OCI-LY7 (cell line): ENCODE data around the gene MAN1C1. TPM values are rescaled to one million over a fixed set of nuclear protein-coding genes. Genes with fewer than 3 reads are reported as not detected.
"Not testable (repeated sequence)": the region's sequence is repeated elsewhere in the genome, so short reads cannot be mapped to it uniquely, and the experiment has no call there.

Experiments
- BruUV-seq: library from RNA; stranded (reverse); fragments of 400-500 nt; replicated peaks from 2 replicates; lab custom pipeline; 2021; lab: Mats Ljungman, UMichigan
- CTCF ChIA-PET: fragments of 300-600 bp; sonication (Branson Sonifier 250); formaldehyde crosslinking; loops from one replicate; lab custom pipeline; 2022; ENCODE audit warnings: antibody characterized with exemption; ENCODE audit not compliant: unreplicated experiment; lab: Charles Lee
- POLR2A ChIA-PET: fragments of 300-600 bp; sonication (Branson Sonifier 250); formaldehyde crosslinking; loops from one replicate; lab custom pipeline; 2022; ENCODE audit warnings: antibody characterized with exemption; lab: Charles Lee
- DNase-seq: peaks from one replicate; pipeline ENCODE4 v3.0.0-alpha.2; 2015; ENCODE audit warnings: low spot score
- H2AFZ ChIP-seq: fragments of 200-600 bp; sonication (generic), shearing (Covaris generic); 2 replicates; pipeline ENCODE4 v1.6.1; 2014; ENCODE audit warnings: mild to moderate bottlenecking, antibody characterized with exemption, low read length, moderate library complexity
- H3K27ac ChIP-seq: fragments of 200-600 bp; sonication (generic); 2 replicates; pipeline ENCODE4 v1.5.1; 2014; ENCODE audit warnings: mixed run types, low read depth, mild to moderate bottlenecking, moderate library complexity, low read length, inconsistent platforms; ENCODE audit not compliant: poor library complexity, severe bottlenecking
- H3K36me3 ChIP-seq: fragments of 200-600 bp; sonication (generic); 2 replicates; pipeline ENCODE4 v1.6.1; 2014; ENCODE audit warnings: mild to moderate bottlenecking, antibody characterized with exemption, low read length, moderate library complexity, mixed read lengths; ENCODE audit not compliant: insufficient read depth
- H3K4me1 ChIP-seq: fragments of 200-600 bp; sonication (generic); 2 replicates; pipeline ENCODE4 v1.5.1; 2014; ENCODE audit warnings: mild to moderate bottlenecking, low read length; ENCODE audit not compliant: insufficient read depth, poor library complexity, severe bottlenecking
- H3K4me2 ChIP-seq: fragments of 200-600 bp; sonication (generic); 2 replicates; pipeline ENCODE4 v1.6.1; 2014; ENCODE audit warnings: mild to moderate bottlenecking, low read length
- H3K4me3 ChIP-seq: fragments of 200-600 bp; sonication (generic); 2 replicates; pipeline ENCODE4 v1.5.1; 2014; ENCODE audit warnings: mild to moderate bottlenecking, low read depth, low read length; ENCODE audit not compliant: poor library complexity, severe bottlenecking
- H3K79me2 ChIP-seq: fragments of 200-600 bp; sonication (generic); 2 replicates; pipeline ENCODE4 v1.6.1; 2016; ENCODE audit warnings: low read depth, mild to moderate bottlenecking, low read length, moderate library complexity, mixed read lengths; ENCODE audit not compliant: insufficient read depth
- H3K9me2 ChIP-seq: fragments of 200-600 bp; sonication (generic); 2 replicates; pipeline ENCODE4 v1.6.1; 2016; ENCODE audit warnings: mild to moderate bottlenecking, low read length, mixed read lengths; ENCODE audit not compliant: insufficient read depth
- H3K9me3 ChIP-seq: fragments of 200-600 bp; sonication (generic); 2 replicates; pipeline ENCODE4 v1.6.1; 2014; ENCODE audit warnings: mild to moderate bottlenecking, mixed run types, low read length, mixed read lengths
- H4K20me1 ChIP-seq: fragments of 200-600 bp; sonication (generic); 2 replicates; pipeline ENCODE4 v1.6.1; 2014; ENCODE audit warnings: mild to moderate bottlenecking, antibody characterized with exemption, low read length, moderate library complexity, mixed read lengths; ENCODE audit not compliant: insufficient read depth
- EZH2phosphoT487 ChIP-seq: fragments of 200-600 bp; sonication (generic); IDR thresholded peaks from 2 replicates; pipeline ENCODE4 v1.6.1; 2018; ENCODE audit warnings: low read depth, borderline replicate concordance, mild to moderate bottlenecking, mixed run types, antibody characterized with exemption, low read length, moderate library complexity, mixed read lengths
- intact Hi-C: fragments of 100-400 bp; cut with micrococcal nuclease; formaldehyde crosslinking; loops from one replicate; pipeline ENCODE4 v1.10.0; 2022; ENCODE audit not compliant: unreplicated experiment
- total RNA-seq, 2 experiments: library from RNA; depleted of rRNA in 1 of 2; stranded (reverse); fragments of >200 nt in 1 of 2; shearing (Covaris generic) in 1 of 2; gene quantifications; 2 replicates each; pipeline ENCODE4 v1.2.3, GENCODE V29; 2014 to 2022
- TF ChIP-seq, protein P1 (sequence below): fragments of 200-600 bp; sonication (generic); conservative IDR thresholded peaks from 2 replicates; pipeline ENCODE4 v1.5.1; 2014; ENCODE audit warnings: mild to moderate bottlenecking, antibody characterized with exemption, low read length, moderate library complexity, mixed read lengths

Gene MAN1C1
- total RNA-seq, 2 experiments from 2014 or later: 3.0 to 4.9 TPM

DNA sequence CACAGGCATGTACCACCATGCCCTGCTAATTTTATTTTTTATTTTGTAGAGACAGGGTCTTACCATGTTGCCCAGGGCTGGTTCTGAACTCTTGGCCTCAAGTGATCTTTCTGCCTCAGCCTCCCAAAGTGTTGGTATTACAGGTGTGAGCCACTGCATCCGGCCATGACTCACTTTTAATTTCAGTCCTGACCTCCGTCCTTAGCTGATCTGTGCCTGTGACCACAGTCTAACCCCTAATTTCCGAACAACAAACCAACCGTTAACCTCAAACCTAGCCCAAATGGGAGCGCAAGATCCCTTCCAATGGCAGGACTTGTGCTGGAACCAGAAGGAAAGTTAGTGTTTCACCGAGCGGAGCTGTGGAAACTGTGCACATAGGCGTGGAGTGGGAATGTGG, 29.3 kb upstream of the MAN1C1 start:
- DNase-seq: no peak
- peaks cover 71% of the 10 kb centered on the region for H3K4me1 ChIP-seq
- peak overlapping the region; percentile 58; the same call in 1 of the 2 replicates for H2AFZ ChIP-seq
- TF ChIP-seq EZH2phosphoT487: no peak
- TF ChIP-seq, protein P1, sequence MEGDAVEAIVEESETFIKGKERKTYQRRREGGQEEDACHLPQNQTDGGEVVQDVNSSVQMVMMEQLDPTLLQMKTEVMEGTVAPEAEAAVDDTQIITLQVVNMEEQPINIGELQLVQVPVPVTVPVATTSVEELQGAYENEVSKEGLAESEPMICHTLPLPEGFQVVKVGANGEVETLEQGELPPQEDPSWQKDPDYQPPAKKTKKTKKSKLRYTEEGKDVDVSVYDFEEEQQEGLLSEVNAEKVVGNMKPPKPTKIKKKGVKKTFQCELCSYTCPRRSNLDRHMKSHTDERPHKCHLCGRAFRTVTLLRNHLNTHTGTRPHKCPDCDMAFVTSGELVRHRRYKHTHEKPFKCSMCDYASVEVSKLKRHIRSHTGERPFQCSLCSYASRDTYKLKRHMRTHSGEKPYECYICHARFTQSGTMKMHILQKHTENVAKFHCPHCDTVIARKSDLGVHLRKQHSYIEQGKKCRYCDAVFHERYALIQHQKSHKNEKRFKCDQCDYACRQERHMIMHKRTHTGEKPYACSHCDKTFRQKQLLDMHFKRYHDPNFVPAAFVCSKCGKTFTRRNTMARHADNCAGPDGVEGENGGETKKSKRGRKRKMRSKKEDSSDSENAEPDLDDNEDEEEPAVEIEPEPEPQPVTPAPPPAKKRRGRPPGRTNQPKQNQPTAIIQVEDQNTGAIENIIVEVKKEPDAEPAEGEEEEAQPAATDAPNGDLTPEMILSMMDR: no peak
- no peaks in the 10 kb centered on the region for H4K20me1 ChIP-seq
- intact Hi-C loops: no loop called here
- no peaks in the 10 kb centered on the region for H3K9me3 ChIP-seq
- no TSS peak for BruUV-seq
- no peaks in the 10 kb centered on the region for H3K36me3 ChIP-seq
- H3K9me2 ChIP-seq: no peaks in the 10 kb centered on the region
- peak overlapping the region; percentile 64 for H3K4me3 ChIP-seq
- peak overlapping the region; percentile 82 for H3K27ac ChIP-seq
- ChIA-PET POLR2A (interaction anchor here (0.7 to 1.5 kb wide), 2 partner anchors 21 to 26 kb away, joined by 3 read pairs; no protein-coding TSS in a partner anchor), CTCF (no interaction called here)
- H3K4me2 ChIP-seq: peak overlapping the region; percentile 64
- H3K79me2 ChIP-seq: no peaks in the 10 kb centered on the region

DNA sequence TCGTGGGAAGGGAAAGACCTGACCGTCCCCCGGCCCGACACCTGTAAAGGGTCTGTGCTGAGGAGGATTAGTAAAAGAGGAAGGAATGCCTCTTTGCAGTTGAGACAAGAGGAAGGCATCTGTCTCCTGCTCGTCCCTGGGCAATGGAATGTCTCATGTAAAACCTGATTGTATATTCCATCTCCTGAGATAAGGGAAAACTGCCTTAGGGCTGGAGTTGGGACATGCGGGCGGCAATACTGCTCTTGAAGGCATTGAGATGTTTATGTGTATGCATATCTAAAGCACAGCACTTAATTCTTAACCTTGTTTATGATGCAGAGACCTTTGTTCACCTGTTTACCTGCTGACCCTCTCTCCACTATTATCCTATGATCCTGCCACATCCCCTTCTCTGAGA, 28.4 kb upstream of the MAN1C1 start:
- H2AFZ ChIP-seq: peak overlapping the region; percentile 58; the same call in 1 of the 2 replicates
- H3K9me2 ChIP-seq, DNase-seq, CTCF ChIA-PET, H3K79me2 ChIP-seq, H3K9me3 ChIP-seq, POLR2A ChIA-PET, H4K20me1 ChIP-seq, BruUV-seq, intact Hi-C loops, H3K36me3 ChIP-seq: not testable (repeated sequence)
- H3K27ac ChIP-seq: peak overlapping the region; percentile 82
- H3K4me1 ChIP-seq: peaks cover 71% of the 10 kb centered on the region
- peak overlapping the region; percentile 64 for H3K4me3 ChIP-seq
- H3K4me2 ChIP-seq: peak overlapping the region; percentile 64

DNA sequence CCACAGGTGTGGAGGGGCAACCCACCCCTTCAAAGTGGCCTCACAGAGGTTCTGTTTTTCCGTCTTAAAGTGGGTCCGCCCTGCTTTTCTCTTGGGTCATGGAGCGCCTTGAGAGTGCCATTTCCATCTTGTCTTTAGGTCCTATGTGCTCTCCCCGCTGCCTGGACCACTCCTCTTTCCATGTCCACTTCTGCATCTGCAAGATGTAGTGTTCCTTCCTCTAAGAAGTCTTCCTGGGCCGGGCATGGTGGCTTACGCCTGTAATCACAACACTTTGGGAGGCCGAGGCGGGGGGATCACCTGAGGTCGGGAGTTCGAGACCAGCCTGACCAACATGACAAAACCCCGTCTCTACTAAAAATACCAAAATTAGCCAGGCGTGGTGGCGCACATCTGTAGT, 27.8 kb upstream of the MAN1C1 start:
- H3K4me3 ChIP-seq: peak overlapping the region; percentile 64
- POLR2A ChIA-PET, H3K9me3 ChIP-seq, DNase-seq, intact Hi-C loops, H2AFZ ChIP-seq, H3K9me2 ChIP-seq, H3K36me3 ChIP-seq, H3K79me2 ChIP-seq, CTCF ChIA-PET, BruUV-seq, H4K20me1 ChIP-seq: not testable (repeated sequence)
- H3K4me2 ChIP-seq: peak overlapping the region; percentile 64
- H3K27ac ChIP-seq: peak overlapping the region; percentile 82
- peaks cover 68% of the 10 kb centered on the region for H3K4me1 ChIP-seq
